Neural progenitor cell (in vitro differentiated cells): Measurements from ENCODE around the gene OR6V1. TPM values are rescaled to one million over a fixed set of nuclear protein-coding genes. Genes with fewer than 3 reads are reported as not detected.

Source experiments
- DNase-seq: peaks from one replicate; pipeline ENCODE4 v3.0.0-alpha.2; 2016; ENCODE audit warnings: low spot score
- H2AFZ ChIP-seq: fragments of 200-600 bp; sonication (generic); replicated peaks from 2 replicates; pipeline ENCODE4 v1.6.1; 2016; ENCODE audit warnings: antibody characterized with exemption
- H3F3A ChIP-seq: fragments of 200-600 bp; sonication (generic); 2 replicates; pipeline ENCODE4 v1.6.1; 2016; ENCODE audit warnings: antibody characterized with exemption, low read depth
- H3K27ac ChIP-seq: fragments of 200-600 bp; sonication (generic); 2 replicates; pipeline ENCODE4 v1.5.1; 2016; ENCODE audit warnings: mild to moderate bottlenecking
- H3K27me3 ChIP-seq: fragments of 200-600 bp; sonication (generic); 2 replicates; pipeline ENCODE4 v1.6.1; 2016; ENCODE audit warnings: mild to moderate bottlenecking, moderate library complexity
- H3K36me3 ChIP-seq: fragments of 200-600 bp; sonication (generic); 2 replicates; pipeline ENCODE4 v1.5.1; 2016
- H3K4me1 ChIP-seq: fragments of 200-600 bp; sonication (generic); 2 replicates; pipeline ENCODE4 v1.6.1; 2016; ENCODE audit warnings: mixed run types
- H3K4me2 ChIP-seq: fragments of 200-600 bp; sonication (generic); 2 replicates; pipeline ENCODE4 v1.6.1; 2016
- H3K4me3 ChIP-seq: fragments of 200-600 bp; sonication (generic); 2 replicates; pipeline ENCODE4 v1.5.1; 2016
- H3K79me2 ChIP-seq: fragments of 200-600 bp; sonication (generic); 2 replicates; pipeline ENCODE4 v1.6.1; 2016; ENCODE audit warnings: low read depth
- H3K9ac ChIP-seq: fragments of 200-600 bp; sonication (generic); 2 replicates; pipeline ENCODE4 v1.6.1; 2016
- H3K9me3 ChIP-seq: fragments of 200-600 bp; sonication (generic); 2 replicates; pipeline ENCODE4 v1.5.1; 2016; ENCODE audit warnings: low read depth
- H4K20me1 ChIP-seq: fragments of 200-600 bp; sonication (generic); 2 replicates; pipeline ENCODE4 v1.6.1; 2016; ENCODE audit warnings: low read depth
- H3K27ac Mint-ChIP-seq: 3 replicates; pipeline ENCODE4 v1.8.0; 2021; ENCODE audit warnings: mixed read lengths
- H3K27me3 Mint-ChIP-seq: 2 replicates; pipeline ENCODE4 v1.8.0; 2022; ENCODE audit warnings: low read depth, mild to moderate bottlenecking, inconsistent platforms, moderate library complexity, mixed read lengths; ENCODE audit not compliant: insufficient read depth
- H3K36me3 Mint-ChIP-seq: 3 replicates; pipeline ENCODE4 v1.8.0; 2021; ENCODE audit warnings: mixed read lengths
- H3K4me1 Mint-ChIP-seq: 3 replicates; pipeline ENCODE4 v1.8.0; 2021; ENCODE audit warnings: mixed read lengths
- H3K4me3 Mint-ChIP-seq: 3 replicates; pipeline ENCODE4 v1.8.0; 2021; ENCODE audit warnings: mild to moderate bottlenecking, moderate library complexity, mixed read lengths
- H3K9me3 Mint-ChIP-seq: 3 replicates; pipeline ENCODE4 v1.8.0; 2020; ENCODE audit warnings: mixed read lengths
- CTCF ChIP-seq: fragments of 200-600 bp; sonication (generic); IDR thresholded peaks from 2 replicates; pipeline ENCODE4 v1.5.1; 2017; ENCODE audit warnings: antibody characterized with exemption, mild to moderate bottlenecking
- EZH2 ChIP-seq: fragments of 200-600 bp; sonication (generic); IDR thresholded peaks from 2 replicates; pipeline ENCODE4 v1.6.1; 2017; ENCODE audit warnings: antibody characterized with exemption, mild to moderate bottlenecking, moderate library complexity
- EZH2phosphoT487 ChIP-seq: fragments of 200-600 bp; sonication (generic); IDR thresholded peaks from 2 replicates; pipeline ENCODE4 v1.6.1; 2017; ENCODE audit warnings: antibody characterized with exemption
- total RNA-seq: library from RNA; depleted of rRNA; stranded (reverse); fragments of >200 nt; gene quantifications from 2 replicates; pipeline ENCODE4 v1.2.3, GENCODE V29; 2015; ENCODE audit warnings: low replicate concordance

The OR6V1 gene
- total RNA-seq, 1 donor from 2014 or later: not detected

DNA sequence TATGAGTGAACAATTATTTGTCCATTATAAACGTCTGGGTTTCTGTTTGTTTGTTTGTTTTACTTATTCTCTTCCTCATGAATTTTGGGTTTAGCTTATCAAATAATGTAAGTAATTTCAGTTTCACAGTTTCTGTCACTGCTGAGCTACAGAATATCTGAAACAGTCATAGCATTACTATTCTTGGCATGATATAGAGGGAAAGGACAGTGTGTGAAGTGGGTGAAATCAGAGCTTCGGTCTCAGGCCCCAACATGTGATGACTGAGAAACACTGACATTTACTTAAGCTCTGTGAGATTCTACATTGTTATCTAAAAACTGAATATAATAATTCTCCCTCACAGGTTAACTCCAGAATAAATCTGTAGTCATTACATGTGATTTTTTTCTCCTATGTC, 8.8 kb upstream of the OR6V1 start:
- TF ChIP-seq EZH2phosphoT487 (no peak), EZH2 (no peak)
- DNase-seq: no peak
- H3K4me1 Mint-ChIP-seq: peaks cover 21% of the 10 kb centered on the region
- no peak overlapping the region for H3K4me3 Mint-ChIP-seq
- Histone ChIP-seq H3K4me1 (peaks cover 16% of the 10 kb centered on the region), H3K36me3 (no peaks in the 10 kb centered on the region), H3K9me3 (no peaks in the 10 kb centered on the region), H2AFZ (no peak overlapping the region), H3K9ac (no peak overlapping the region), H3K27me3 (no peaks in the 10 kb centered on the region), H4K20me1 (no peaks in the 10 kb centered on the region), H3K27ac (no peak overlapping the region), H3F3A (peaks cover 12% of the 10 kb centered on the region), H3K4me3 (no peak overlapping the region), H3K4me2 (no peak overlapping the region), H3K79me2 (no peaks in the 10 kb centered on the region)
- H3K36me3 Mint-ChIP-seq: no peaks in the 10 kb centered on the region
- H3K27ac Mint-ChIP-seq: no peak overlapping the region
- H3K27me3 Mint-ChIP-seq: no peaks in the 10 kb centered on the region
- H3K9me3 Mint-ChIP-seq: no peaks in the 10 kb centered on the region

GRCh38 chr7:143046426-143046851, 5.7 kb upstream of the OR6V1 start:
- H3K27me3 ChIP-seq: no peaks in the 10 kb centered on the region
- H3K4me3 Mint-ChIP-seq: no peak overlapping the region
- H3K9me3 ChIP-seq: no peaks in the 10 kb centered on the region
- H3K4me1 Mint-ChIP-seq: peaks cover 29% of the 10 kb centered on the region
- no peak overlapping the region for H3K4me2 ChIP-seq
- TF ChIP-seq EZH2 (no peak), EZH2phosphoT487 (no peak), CTCF (no peak)
- no peaks in the 10 kb centered on the region for H4K20me1 ChIP-seq
- H3K9ac ChIP-seq: no peak overlapping the region
- no peak for DNase-seq
- no peaks in the 10 kb centered on the region for H3K9me3 Mint-ChIP-seq
- peaks cover 12% of the 10 kb centered on the region for H3F3A ChIP-seq
- no peak overlapping the region for H2AFZ ChIP-seq
- no peak overlapping the region for H3K27ac ChIP-seq
- H3K36me3 ChIP-seq: no peaks in the 10 kb centered on the region
- H3K27me3 Mint-ChIP-seq: peaks cover under 1% of the 10 kb centered on the region
- peaks cover 16% of the 10 kb centered on the region for H3K4me1 ChIP-seq
- H3K36me3 Mint-ChIP-seq: no peaks in the 10 kb centered on the region
- no peak overlapping the region for H3K4me3 ChIP-seq
- no peak overlapping the region for H3K27ac Mint-ChIP-seq
- H3K79me2 ChIP-seq: no peaks in the 10 kb centered on the region

GRCh38 chr7:143047326-143047725, 4.8 kb upstream of the OR6V1 start:
- no peak overlapping the region for H3K4me3 Mint-ChIP-seq
- no peak overlapping the region for H3K4me3 ChIP-seq
- TF ChIP-seq CTCF (no peak), EZH2 (no peak), EZH2phosphoT487 (no peak)
- no peak overlapping the region for H3K4me2 ChIP-seq
- H3F3A ChIP-seq: peaks cover 8% of the 10 kb centered on the region
- no peaks in the 10 kb centered on the region for H3K79me2 ChIP-seq
- H3K9me3 ChIP-seq: no peaks in the 10 kb centered on the region
- H3K27me3 ChIP-seq: no peaks in the 10 kb centered on the region
- H3K36me3 Mint-ChIP-seq: no peaks in the 10 kb centered on the region
- no peak overlapping the region for H3K27ac ChIP-seq
- H3K27ac Mint-ChIP-seq: no peak overlapping the region
- no peak for DNase-seq
- H3K27me3 Mint-ChIP-seq: peaks cover 4% of the 10 kb centered on the region
- H3K9ac ChIP-seq: no peak overlapping the region
- no peaks in the 10 kb centered on the region for H3K36me3 ChIP-seq
- no peaks in the 10 kb centered on the region for H4K20me1 ChIP-seq
- H3K4me1 Mint-ChIP-seq: peaks cover 22% of the 10 kb centered on the region
- peaks cover 10% of the 10 kb centered on the region for H3K4me1 ChIP-seq
- H2AFZ ChIP-seq: no peak overlapping the region
- no peaks in the 10 kb centered on the region for H3K9me3 Mint-ChIP-seq

DNA sequence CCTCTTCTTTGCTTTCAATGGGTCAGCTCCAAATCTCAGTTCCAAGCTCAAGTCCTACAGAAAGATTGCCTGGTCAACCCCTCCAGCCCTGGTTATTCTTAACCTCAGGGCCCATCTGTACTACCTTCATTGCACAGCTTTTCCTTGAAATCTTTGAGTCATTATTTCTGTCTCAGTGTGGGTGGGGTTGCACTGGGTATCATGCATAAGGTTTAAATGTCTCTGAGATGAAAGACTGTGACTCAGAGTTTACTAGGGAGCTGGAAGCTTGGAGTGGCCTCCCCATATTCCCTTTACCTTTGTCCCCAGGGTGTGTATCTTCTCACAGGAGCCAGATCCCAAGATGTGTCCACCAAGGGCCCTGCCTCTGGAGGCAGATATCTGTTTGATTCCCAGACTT, 3.3 kb upstream of the OR6V1 start:
- H3K27me3 ChIP-seq: no peaks in the 10 kb centered on the region
- H3K4me1 Mint-ChIP-seq: peaks cover 10% of the 10 kb centered on the region
- no peak overlapping the region for H3K27ac ChIP-seq
- TF ChIP-seq EZH2phosphoT487: no peak
- TF ChIP-seq CTCF: no peak
- no peak for TF ChIP-seq EZH2
- no peak overlapping the region for H2AFZ ChIP-seq
- no peaks in the 10 kb centered on the region for H4K20me1 ChIP-seq
- no peaks in the 10 kb centered on the region for H3K4me1 ChIP-seq
- H3K27ac Mint-ChIP-seq: no peak overlapping the region
- no peaks in the 10 kb centered on the region for H3K36me3 ChIP-seq
- H3K4me3 ChIP-seq: no peak overlapping the region
- DNase-seq: no peak
- H3F3A ChIP-seq: no peaks in the 10 kb centered on the region
- no peaks in the 10 kb centered on the region for H3K36me3 Mint-ChIP-seq
- H3K9me3 Mint-ChIP-seq: peaks cover 2% of the 10 kb centered on the region
- H3K9ac ChIP-seq: no peak overlapping the region
- no peak overlapping the region for H3K4me2 ChIP-seq
- no peak overlapping the region for H3K4me3 Mint-ChIP-seq
- no peaks in the 10 kb centered on the region for H3K79me2 ChIP-seq
- H3K27me3 Mint-ChIP-seq: peaks cover 4% of the 10 kb centered on the region
- H3K9me3 ChIP-seq: no peaks in the 10 kb centered on the region
